Ovary (tissue), 10 donors: Measurements from ENCODE around the gene CDH3. TPM values are rescaled to one million over a fixed set of nuclear protein-coding genes. Genes with fewer than 3 reads are reported as not detected.
A peak's percentile ranks its signal among the peaks of the same experiment; 100 is the strongest.

Experiments used
- DNase-seq, 5 donors: peaks; one replicate each; pipeline ENCODE4 v3.0.0-alpha.2; 2019 to 2020
- H3K27ac ChIP-seq, 2 donors: fragments of 200-600 bp; one replicate each; pipeline versions ENCODE4 v1.5.1 to v1.8.0; 2019 to 2022
- H3K27me3 ChIP-seq: fragments of 200-600 bp; one replicate; pipeline ENCODE4 v1.8.0; 2022
- H3K36me3 ChIP-seq: fragments of 200-600 bp; sonication (generic); one replicate; pipeline ENCODE4 v1.5.1; 2019
- H3K4me1 ChIP-seq: one replicate; pipeline ENCODE4 v1.8.1; 2013; ENCODE audit warnings: mild to moderate bottlenecking, moderate library complexity; ENCODE audit not compliant: insufficient read depth
- H3K4me3 ChIP-seq: fragments of 200-600 bp; sonication (generic); one replicate; pipeline ENCODE4 v1.5.1; 2017
- H3K9me3 ChIP-seq, 2 donors: fragments of 200-600 bp in 1 of 2; sonication (generic) in 1 of 2; one replicate each; pipeline versions ENCODE4 v1.5.1 to v1.8.1; 2013 to 2019; ENCODE audit warnings: mild to moderate bottlenecking in 1 of 2, moderate library complexity in 1 of 2
- EP300 ChIP-seq: sonication (generic); formaldehyde crosslinking; IDR thresholded peaks from one replicate; pipeline ENCODE4 v1.6.1; 2017; ENCODE audit warnings: antibody characterized with exemption
- POLR2A ChIP-seq: fragments of 450-650 bp; IDR thresholded peaks from one replicate; pipeline ENCODE4 v1.6.1; 2017; ENCODE audit warnings: antibody characterized with exemption, mild to moderate bottlenecking, moderate library complexity
- WGBS, 3 donors: extraction: QIAGEN DNeasy Blood & Tissue Kit in 1 of 3; methylation state at CpG; one replicate each; pipeline versions ENCODE4 v1.1.5 to v1.1.7; 2013 to 2017; 5-methylcytosine and 5-hydroxymethylcytosine counted together
- intact Hi-C, 4 donors: fragments of 100-400 bp; cut with DNase I; formaldehyde crosslinking; loops; one replicate each; pipeline versions ENCODE4 v1.11.0 to v1.15.1; 2022 to 2023
- long read RNA-seq, 3 donors: library from polyadenylated mRNA in 2 of 3; unstranded in 2 of 3; transcript quantifications; one replicate each; pipeline ENCODE4 v2.0.0 and lab custom pipeline, GENCODE V29; 2021 to 2026
- polyA plus RNA-seq, 2 donors: library from polyadenylated mRNA; stranded (reverse); fragments of 200-250 nt in 1 of 2; fragments of 350-450 nt in 1 of 2; fragmentation: Illumina TruSeq in 1 of 2; extraction: RNeasy Lipid Tissue Mini Kit (QIAGEN cat#74804) in 1 of 2; gene quantifications; one replicate each; pipeline ENCODE4 v1.2.3, GENCODE V29; 2013 to 2014
- total RNA-seq, 7 donors: library from RNA; depleted of rRNA in 2 of 7; stranded (reverse); fragments of >200 nt in 2 of 7; fragmentation: NEBNext Ultra II Directional in 3 of 7; extraction: Animal tissue kit (Norgen Biotek cat#: 25700) in 3 of 7; gene quantifications; one replicate each; pipeline versions ENCODE4 v1.1.0 to v1.2.4, GENCODE V29; 2016 to 2023
- TF ChIP-seq, protein P1 (sequence below), 3 donors: fragments of 450-650 bp in 2 of 3; fragments of 200-600 bp in 1 of 3; IDR thresholded peaks; one replicate each; pipeline versions ENCODE4 v1.5.1 to v1.8.0; 2016 to 2022; ENCODE audit warnings: antibody characterized with exemption in 3 of 3, mild to moderate bottlenecking in 1 of 3
- donor health status: DM: no; HTN: no; CAD: no; lungs with moderate emphysema.
- donor health status: DM: no; HTN: no; CAD: no.
- donor health status: Bipolar disorder and iron deficiency.
- donor health status: DM: yes; HTN: yes; CAD: no.
- donor health status: DM: no; HTN: no; CAD: no.
- donor health status: DM: yes; HTN: yes; CAD: no.

Gene CDH3
- 10 to 100 TPM; 32.4 to 99.0 (median 52.4) TPM for total RNA-seq
- 10 to 100 TPM; 75.2 to 84.5 TPM for polyA plus RNA-seq
- long read RNA-seq, donor 1, full-length matches to known transcripts, result 121 of 260 reads
- long read RNA-seq, donor 1, partial matches to known transcripts, result 113 of 260 reads
- long read RNA-seq, donor 1, other reads (novel, unspliced or antisense), result 26 of 260 reads
- long read RNA-seq, donor 2, full-length matches to known transcripts, result 12 of 27 reads
- long read RNA-seq, donor 2, partial matches to known transcripts, result 15 of 27 reads
- long read RNA-seq, donor 2, other reads (novel, unspliced or antisense), result 0 of 27 reads
- long read RNA-seq, donor 3, full-length matches to known transcripts, result 289 of 387 reads
- long read RNA-seq, donor 3, partial matches to known transcripts, result 64 of 387 reads
- long read RNA-seq, donor 3, other reads (novel, unspliced or antisense), result 34 of 387 reads

DNA sequence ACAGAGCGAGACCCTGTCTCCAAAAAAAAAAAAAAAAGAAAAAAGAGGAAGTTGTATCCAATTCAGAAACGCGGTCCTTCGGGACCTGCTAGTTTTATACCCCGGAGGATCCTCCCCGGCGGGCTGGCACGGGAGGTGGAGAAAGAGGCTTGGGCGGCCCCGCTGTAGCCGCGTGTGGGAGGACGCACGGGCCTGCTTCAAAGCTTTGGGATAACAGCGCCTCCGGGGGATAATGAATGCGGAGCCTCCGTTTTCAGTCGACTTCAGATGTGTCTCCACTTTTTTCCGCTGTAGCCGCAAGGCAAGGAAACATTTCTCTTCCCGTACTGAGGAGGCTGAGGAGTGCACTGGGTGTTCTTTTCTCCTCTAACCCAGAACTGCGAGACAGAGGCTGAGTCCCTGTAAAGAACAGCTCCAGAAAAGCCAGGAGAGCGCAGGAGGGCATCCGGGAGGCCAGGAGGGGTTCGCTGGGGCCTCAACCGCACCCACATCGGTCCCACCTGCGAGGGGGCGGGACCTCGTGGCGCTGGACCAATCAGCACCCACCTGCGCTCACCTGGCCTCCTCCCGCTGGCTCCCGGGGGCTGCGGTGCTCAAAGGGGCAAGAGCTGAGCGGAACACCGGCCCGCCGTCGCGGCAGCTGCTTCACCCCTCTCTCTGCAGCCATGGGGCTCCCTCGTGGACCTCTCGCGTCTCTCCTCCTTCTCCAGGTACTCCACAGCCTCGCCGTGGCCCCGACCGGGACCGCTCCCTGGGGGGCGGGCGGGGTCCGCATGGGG is at the start of gene CDH3:
Gene CDH3, plus strand, starts transcription at position 596 of the 779 bp plus-strand sequence. Its CDS starts 70 bp downstream, at position 666.
- H3K27ac ChIP-seq, result peak within 1 kb of the TSS; percentile 88 to 89
- peak within 1 kb of the TSS; percentile 68 for H3K4me3 ChIP-seq
- no peaks in the 10 kb centered on the region for H3K36me3 ChIP-seq
- no peaks in the 10 kb centered on the region for H3K9me3 ChIP-seq
- 0 to 1% (median 0%) methylated on average over 36 to 53 of the region's 53 CpGs for WGBS, 3 donors
- TF ChIP-seq, protein P1, sequence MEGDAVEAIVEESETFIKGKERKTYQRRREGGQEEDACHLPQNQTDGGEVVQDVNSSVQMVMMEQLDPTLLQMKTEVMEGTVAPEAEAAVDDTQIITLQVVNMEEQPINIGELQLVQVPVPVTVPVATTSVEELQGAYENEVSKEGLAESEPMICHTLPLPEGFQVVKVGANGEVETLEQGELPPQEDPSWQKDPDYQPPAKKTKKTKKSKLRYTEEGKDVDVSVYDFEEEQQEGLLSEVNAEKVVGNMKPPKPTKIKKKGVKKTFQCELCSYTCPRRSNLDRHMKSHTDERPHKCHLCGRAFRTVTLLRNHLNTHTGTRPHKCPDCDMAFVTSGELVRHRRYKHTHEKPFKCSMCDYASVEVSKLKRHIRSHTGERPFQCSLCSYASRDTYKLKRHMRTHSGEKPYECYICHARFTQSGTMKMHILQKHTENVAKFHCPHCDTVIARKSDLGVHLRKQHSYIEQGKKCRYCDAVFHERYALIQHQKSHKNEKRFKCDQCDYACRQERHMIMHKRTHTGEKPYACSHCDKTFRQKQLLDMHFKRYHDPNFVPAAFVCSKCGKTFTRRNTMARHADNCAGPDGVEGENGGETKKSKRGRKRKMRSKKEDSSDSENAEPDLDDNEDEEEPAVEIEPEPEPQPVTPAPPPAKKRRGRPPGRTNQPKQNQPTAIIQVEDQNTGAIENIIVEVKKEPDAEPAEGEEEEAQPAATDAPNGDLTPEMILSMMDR (IDR thresholded peaks at IDR 0.05), result no peak
- TF ChIP-seq POLR2A, result peak; percentile 6
- no peak for TF ChIP-seq EP300
- H3K27me3 ChIP-seq, result no peaks in the 10 kb centered on the region
- intact Hi-C loops, result no loop called here
- H3K4me1 ChIP-seq, result peaks cover 12% of the 10 kb centered on the region
- peak; percentile 69 to 84 (median 75) for DNase-seq

DNA sequence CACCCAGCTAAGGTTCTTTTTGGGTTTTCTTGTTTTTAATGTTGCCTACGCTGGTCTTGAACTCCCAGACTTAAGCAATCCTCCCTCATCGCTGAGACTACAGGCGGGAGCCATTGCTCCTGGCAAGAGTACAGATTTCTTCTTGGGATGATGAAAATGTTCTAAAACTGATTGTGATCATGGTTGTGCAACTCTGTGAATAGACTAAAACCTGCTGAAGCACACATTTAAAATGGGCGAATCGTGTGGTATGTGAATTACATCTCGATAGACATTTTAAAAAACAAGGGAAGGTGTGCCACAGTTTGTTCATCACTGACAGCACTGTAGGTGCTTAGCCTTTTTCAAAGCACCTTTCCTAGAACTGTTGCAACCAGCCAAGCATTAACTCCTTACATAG is 48.8 kb upstream of the CDH3 start:
- H3K9me3 ChIP-seq, result no peaks in the 10 kb centered on the region
- no peak overlapping the region for H3K27ac ChIP-seq
- H3K4me3 ChIP-seq, result no peak overlapping the region
- no peaks in the 10 kb centered on the region for H3K27me3 ChIP-seq
- DNase-seq, result no peak
- intact Hi-C loops, result loop anchor here in 1 of 4 donors (10.0 kb wide), 1 partner anchor 99 kb away; no protein-coding TSS in a partner anchor
- no peaks in the 10 kb centered on the region for H3K4me1 ChIP-seq
- no peaks in the 10 kb centered on the region for H3K36me3 ChIP-seq
- TF ChIP-seq POLR2A, result no peak
- TF ChIP-seq, protein P1 (IDR thresholded peaks at IDR 0.05), result no peak
- 83 to 91% (median 85%) methylated on average over 6 of the region's 6 CpGs for WGBS, 3 donors

GRCh38 chr16:68599586-68599985 is 45.5 kb upstream of the CDH3 start:
- no peak for DNase-seq
- Histone ChIP-seq H3K27ac (no peak overlapping the region), H3K27me3 (no peaks in the 10 kb centered on the region), H3K4me1 (no peaks in the 10 kb centered on the region), H3K9me3 (no peaks in the 10 kb centered on the region), H3K4me3 (no peak overlapping the region), H3K36me3 (no peaks in the 10 kb centered on the region)
- WGBS, 3 donors, result 98 to 100% (median 100%) methylated on average over 1 of the region's 1 CpG
- intact Hi-C loops, result loop anchor here in 1 of 4 donors (10.0 kb wide), 1 partner anchor 95 kb away; no protein-coding TSS in a partner anchor
- TF ChIP-seq, protein P1 (IDR thresholded peaks at IDR 0.05), result no peak

GRCh38 chr16:68605746-68606145 is 39.4 kb upstream of the CDH3 start:
- Histone ChIP-seq H3K27me3 (no peaks in the 10 kb centered on the region), H3K36me3 (no peaks in the 10 kb centered on the region), H3K4me3 (no peak overlapping the region), H3K27ac (no peak overlapping the region), H3K4me1 (no peaks in the 10 kb centered on the region), H3K9me3 (no peaks in the 10 kb centered on the region)
- no peak for DNase-seq
- TF ChIP-seq EP300, result no peak
- no peak for TF ChIP-seq POLR2A
- TF ChIP-seq, protein P1 (IDR thresholded peaks at IDR 0.05), result no peak
- intact Hi-C loops, result no loop called here
- 70 to 82% (median 76%) methylated on average over 5 of the region's 5 CpGs for WGBS, 3 donors
